ENCODE measurements around the gene DDA1. TPM values are rescaled to one million over a fixed set of nuclear protein-coding genes. Genes with fewer than 3 reads are reported as not detected.
"Not testable (repeated sequence)": the region's sequence is repeated elsewhere in the genome, so short reads cannot be mapped to it uniquely, and the experiment has no call there.

Gene DDA1
- total and polyA plus RNA-seq, 2 of the 13 experiments (the other 11 are each of a cell fraction or from before 2014, with no cell fraction given), result 24.5 to 26.0 TPM

GRCh38 chr19:17268754-17269153, 40.6 kb upstream of the DDA1 start:
- ChIA-PET POLR2A (interaction anchor here (0.6 to 2.4 kb wide), 7 partner anchors 11 to 137 kb away, joined by 3 to 40 read pairs (median 6); partner anchors contain the start of genes BST2, NR2F6, OCEL1 and USE1), CTCF (ENCODE audit: low intra/inter-chr PET ratio, low total read pairs) (no interaction called here)
- WGBS (ENCODE audit: low lambda C conversion rate), result 98% methylated on average over 6 of the region's 13 CpGs
- FAIRE-seq, result no peak
- H3K9me3 ChIP-seq (ENCODE audit: low read length), result no peaks in the 10 kb centered on the region
- H3K4me1 ChIP-seq (ENCODE audit: insufficient read depth, low read length), result peaks cover 25% of the 10 kb centered on the region
- H3K36me3 ChIP-seq (replicated peaks in 1 of 2; ENCODE audit: control insufficient read depth in 1 of 2, insufficient read depth in 2 of 2, low read length in 2 of 2), result peaks cover 3 to 19% of the 10 kb centered on the region in 2 experiments; a peak in 3 of 5 replicates
- in situ Hi-C loops (cut with HindIII; ENCODE audit: extremely low pct_ligation_motif_present, low pct_unique_long_range_greater_than_20kb), result no loop called here
- TF ChIP-seq ZNF326 (CRISPR knock-in tag; IDR thresholded peaks at IDR 0.05; ENCODE audit: borderline replicate concordance) (no peak), HNRNPUL1 (IDR thresholded peaks at IDR 0.05; ENCODE audit: low read depth, low read length) (no peak), ZNF451 (CRISPR knock-in tag; IDR thresholded peaks at IDR 0.05) (no peak), PBX2 (CRISPR knock-in tag; IDR thresholded peaks at IDR 0.05) (no peak), ZNF350 (CRISPR knock-in tag; IDR thresholded peaks at IDR 0.05; ENCODE audit: borderline replicate concordance, low read depth) (no peak), PCBP2 (optimal IDR thresholded peaks at IDR 0.05; ENCODE audit: low read depth, low read length, poor library complexity, severe bottlenecking) (no peak)
- DNase-seq (ENCODE audit: low spot score), result no peak
- intact Hi-C loops (cut with micrococcal nuclease; ENCODE audit: unreplicated experiment), result loop anchor here (5.0 kb wide), 1 partner anchor 41 kb away; the partner anchor contains the start of gene OCEL1
- peaks cover 13% of the 10 kb centered on the region for H3K79me2 ChIP-seq (ENCODE audit: insufficient read depth, low read length)
- H3K4me2 ChIP-seq (ENCODE audit: low read depth, low read length), result peak overlapping the region; percentile 91
- no peak overlapping the region for H2AFZ ChIP-seq (ENCODE audit: low read length)
- H3K27ac ChIP-seq (ENCODE audit: extremely low read length, insufficient read depth, low read length), result no peak overlapping the region
- H3K27me3 ChIP-seq (ENCODE audit: control insufficient read depth in 1 of 2, insufficient read depth in 2 of 2, low read length in 2 of 2), result peaks cover 0 to 6% of the 10 kb centered on the region in 2 experiments; a peak in 2 of 5 replicates
- H4K20me1 ChIP-seq (ENCODE audit: insufficient read depth, low read length), result no peaks in the 10 kb centered on the region
- H3K4me3 ChIP-seq (replicated peaks in 1 of 3; ENCODE audit: insufficient read depth in 1 of 3, low read depth in 2 of 3, low read length in 3 of 3), result no peak overlapping the region
- H3K9ac ChIP-seq (ENCODE audit: insufficient read depth, low read depth, low read length), result no peak overlapping the region
- no peak for ATAC-seq
- no TSS peak for BruUV-seq (replicated peaks)

- in situ Hi-C loops (cut with HindIII; ENCODE audit: extremely low pct_ligation_motif_present, low pct_unique_long_range_greater_than_20kb); H3K9ac ChIP-seq (ENCODE audit: insufficient read depth, low read depth, low read length); H3K79me2 ChIP-seq (ENCODE audit: insufficient read depth, low read length); H3K27me3 ChIP-seq (ENCODE audit: control insufficient read depth in 1 of 2, insufficient read depth in 2 of 2, low read length in 2 of 2); H3K4me2 ChIP-seq (ENCODE audit: low read depth, low read length); BruUV-seq (replicated peaks); H2AFZ ChIP-seq (ENCODE audit: low read length); intact Hi-C loops (cut with micrococcal nuclease; ENCODE audit: unreplicated experiment); H4K20me1 ChIP-seq (ENCODE audit: insufficient read depth, low read length); CTCF ChIA-PET (ENCODE audit: low intra/inter-chr PET ratio, low total read pairs); H3K4me1 ChIP-seq (ENCODE audit: insufficient read depth, low read length); ATAC-seq; DNase-seq (ENCODE audit: low spot score); H3K27ac ChIP-seq (ENCODE audit: extremely low read length, insufficient read depth, low read length); H3K4me3 ChIP-seq (replicated peaks in 1 of 3; ENCODE audit: insufficient read depth in 1 of 3, low read depth in 2 of 3, low read length in 3 of 3); FAIRE-seq; H3K9me3 ChIP-seq (ENCODE audit: low read length): not testable (repeated sequence)
- TF ChIP-seq ZNF121 (CRISPR knock-in tag; IDR thresholded peaks at IDR 0.05), result peak; percentile 55; the same call in 1 of the 2 replicates
- H3K36me3 ChIP-seq (replicated peaks in 1 of 2; ENCODE audit: control insufficient read depth in 1 of 2, insufficient read depth in 2 of 2, low read length in 2 of 2), result peaks cover 17 to 47% of the 10 kb centered on the region in 2 experiments
- POLR2A ChIA-PET, result interaction anchor here (0.8 kb wide), 1 partner anchor 59 kb away, joined by 3 read pairs; the partner anchor contains the start of gene USE1
- 96% methylated on average over 3 of the region's 3 CpGs for WGBS (ENCODE audit: low lambda C conversion rate)
These were observed 34.5 kb upstream of the DDA1 start for GRCh38 chr19:17274892-17275291.
